Left renal pelvis (tissue), 4 donors: Measurements from ENCODE around the gene HACD2. TPM values are rescaled to one million over a fixed set of nuclear protein-coding genes. Genes with fewer than 3 reads are reported as not detected.

Source experiments
- DNase-seq, 4 donors: peaks; one replicate each; pipeline ENCODE4 v3.0.0-alpha.2; 2013; ENCODE audit warnings: low read depth in 4 of 4, low spot score in 3 of 4
- polyA plus RNA-seq, 4 donors: library from polyadenylated mRNA; unstranded; fragments of 120-200 nt; gene quantifications; one replicate each; pipeline ENCODE4 v1.2.1, GENCODE V29; 2013; ENCODE audit not compliant: insufficient read length in 4 of 4

HACD2 gene
- polyA plus RNA-seq, 4 donors: 28.5 to 52.1 (median 49.5) TPM

GRCh38 chr3:123449997-123450604 lies 134.8 kb downstream of the HACD2 start:
- DNase-seq: no peak

GRCh38 chr3:123449102-123449996 lies 135.5 kb downstream of the HACD2 start:
- DNase-seq: no peak

- DNase-seq: no peak
Measured at GRCh38 chr3:123448536-123449101, 136.2 kb downstream of the HACD2 start, which contains the start of gene ADCY5. TSS of gene ADCY5 (minus strand) at chr3:123449090. CDS start at chr3:123448545, 545 bp downstream.

GRCh38 chr3:123447749-123448517 lies 136.9 kb downstream of the HACD2 start:
- DNase-seq: no peak

GRCh38 chr3:123447416-123447748 lies 137.5 kb downstream of the HACD2 start:
- no peak for DNase-seq

- DNase-seq: no peak
Measured at GRCh38 chr3:123446610-123447109, 138.2 kb downstream of the HACD2 start.

GRCh38 chr3:123446210-123446609 lies 138.6 kb downstream of the HACD2 start:
- DNase-seq: no peak

- DNase-seq: no peak
Measured at GRCh38 chr3:123445702-123446101, 139.2 kb downstream of the HACD2 start.

GRCh38 chr3:123444744-123445143 lies 140.1 kb downstream of the HACD2 start:
- no peak for DNase-seq

GRCh38 chr3:123444023-123444422 lies 140.8 kb downstream of the HACD2 start:
- no peak for DNase-seq

GRCh38 chr3:123442908-123443307 lies 141.9 kb downstream of the HACD2 start:
- DNase-seq: no peak

- no peak for DNase-seq
Measured at GRCh38 chr3:123442125-123442524, 142.7 kb downstream of the HACD2 start.

Other genes with a start within 250 kb of the HACD2 start
- 10 to 100 TPM in 2 of 4 donors, 1 to 10 TPM in 2; 7.2 to 11.1 (median 9.9) TPM for gene ADCY5, start 136.0 kb downstream of the HACD2 start, polyA plus RNA-seq